KBM-7 (cell line): Measurements from ENCODE around the gene ELF3.
"Not testable (repeated sequence)": the region's sequence is repeated elsewhere in the genome, so short reads cannot be mapped to it uniquely, and the experiment has no call there.

Source experiments
- DNase-seq: peaks from one replicate; pipeline ENCODE4 v3.0.0-alpha.2; 2015
- in situ Hi-C: fragments of 300-500 bp; cut with MboI; formaldehyde crosslinking; loops from 2 replicates; pipeline ENCODE4 v1.14.3; 2020; ENCODE audit warnings: low sequenced_read_pairs, low pct_unique_long_range_greater_than_20kb, mixed read lengths

Gene ELF3

DNA sequence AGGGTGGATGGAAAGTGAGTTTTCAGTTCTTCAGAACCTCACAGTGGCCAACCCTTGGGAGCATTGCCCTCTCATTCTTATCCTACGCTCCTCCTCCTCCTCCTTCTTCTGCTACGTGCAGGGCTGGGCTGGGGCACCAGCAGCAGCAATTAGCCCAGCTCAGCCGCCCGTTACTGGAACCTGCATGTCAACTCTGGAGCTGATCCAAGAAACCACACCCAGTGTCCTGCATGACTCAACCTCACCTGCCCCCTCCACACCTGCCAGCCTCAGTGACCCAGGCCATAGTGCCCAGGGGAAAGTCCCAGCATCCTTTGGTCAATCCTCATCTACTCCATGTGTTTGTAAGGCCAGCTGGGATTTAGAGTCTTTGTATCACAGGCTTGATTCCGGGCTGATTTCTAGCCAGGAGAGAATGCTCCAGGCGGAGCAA lies 12.6 kb downstream of the ELF3 start:
- in situ Hi-C loops: no loop called here
- no peak for DNase-seq

GRCh38 chr1:202029171-202029665 lies 18.8 kb downstream of the ELF3 start:
- in situ Hi-C loops: no loop called here
- no peak for DNase-seq

GRCh38 chr1:202029727-202030126 lies 19.3 kb downstream of the ELF3 start:
- no peak for DNase-seq
- in situ Hi-C loops: no loop called here

- in situ Hi-C loops: no loop called here
Measured at GRCh38 chr1:202031796-202032195, 21.4 kb downstream of the ELF3 start.

DNA sequence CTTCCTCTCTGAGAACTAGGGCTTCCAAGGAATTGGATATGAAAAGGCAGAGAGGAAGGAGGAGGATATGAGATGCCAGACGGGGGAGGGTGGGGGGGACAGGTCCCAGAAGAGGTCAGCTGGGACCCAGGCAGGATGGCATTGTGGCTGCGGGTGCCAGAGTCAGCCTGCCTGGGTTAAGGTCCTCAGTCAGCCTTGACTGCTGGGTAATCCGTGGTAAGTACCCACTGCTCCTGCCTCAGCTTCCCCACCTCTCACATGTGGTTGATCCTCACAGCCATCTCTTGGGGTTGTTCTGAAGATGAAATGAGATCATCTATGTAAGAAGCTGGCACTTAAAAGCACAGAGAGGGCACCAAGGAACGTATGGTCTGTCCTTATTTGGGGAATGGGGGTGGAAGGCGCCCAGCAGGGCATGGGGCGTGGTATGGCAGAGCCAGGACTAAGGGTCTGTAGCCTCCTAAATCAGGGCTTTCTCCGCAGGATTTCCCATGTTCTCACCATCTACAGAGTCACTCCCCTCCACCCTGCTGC lies 23.8 kb downstream of the ELF3 start:
- in situ Hi-C loops: no loop called here
- DNase-seq: no peak

More at GRCh38 chr1:202031796-202032195, 21.4 kb downstream of the ELF3 start:
- DNase-seq: no peak

DNA sequence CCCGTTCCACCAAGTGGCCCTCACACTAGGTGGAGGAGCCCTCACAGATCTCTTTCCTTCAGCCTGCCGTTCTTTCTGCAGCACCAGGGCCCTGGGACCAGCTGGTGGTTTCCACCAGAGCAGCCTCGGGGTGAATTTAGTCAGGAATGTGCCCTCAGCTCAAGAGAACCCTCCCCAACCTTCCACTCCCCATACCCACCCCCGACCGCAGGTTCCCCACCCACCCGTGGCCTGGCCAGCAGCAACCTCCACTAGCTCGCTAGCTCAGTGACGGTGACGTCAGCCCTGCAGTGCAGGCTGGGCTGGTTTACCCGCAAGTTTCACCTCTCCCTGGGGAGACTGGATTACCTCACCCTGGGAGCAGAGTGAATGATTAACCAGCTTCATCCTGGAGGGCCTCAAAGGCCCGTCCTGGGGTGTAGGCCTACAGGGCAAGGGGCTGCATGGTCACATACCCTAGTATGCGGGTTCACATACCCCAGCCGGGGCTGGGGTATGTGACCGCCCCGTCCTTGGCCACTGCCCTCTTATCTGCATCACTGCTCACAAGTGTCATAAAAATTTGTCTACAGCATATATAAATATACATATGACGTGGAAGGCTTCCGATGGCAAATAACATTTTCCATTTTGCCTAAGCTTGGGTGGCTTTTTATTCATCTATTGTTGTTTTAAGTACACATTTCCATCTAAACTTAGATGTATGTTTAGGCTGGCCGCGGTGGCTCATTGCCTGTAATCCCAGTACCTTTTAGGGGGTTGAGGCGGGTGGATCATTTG lies 24.5 kb downstream of the ELF3 start:
- DNase-seq: no peak
- in situ Hi-C loops: no loop called here

DNA sequence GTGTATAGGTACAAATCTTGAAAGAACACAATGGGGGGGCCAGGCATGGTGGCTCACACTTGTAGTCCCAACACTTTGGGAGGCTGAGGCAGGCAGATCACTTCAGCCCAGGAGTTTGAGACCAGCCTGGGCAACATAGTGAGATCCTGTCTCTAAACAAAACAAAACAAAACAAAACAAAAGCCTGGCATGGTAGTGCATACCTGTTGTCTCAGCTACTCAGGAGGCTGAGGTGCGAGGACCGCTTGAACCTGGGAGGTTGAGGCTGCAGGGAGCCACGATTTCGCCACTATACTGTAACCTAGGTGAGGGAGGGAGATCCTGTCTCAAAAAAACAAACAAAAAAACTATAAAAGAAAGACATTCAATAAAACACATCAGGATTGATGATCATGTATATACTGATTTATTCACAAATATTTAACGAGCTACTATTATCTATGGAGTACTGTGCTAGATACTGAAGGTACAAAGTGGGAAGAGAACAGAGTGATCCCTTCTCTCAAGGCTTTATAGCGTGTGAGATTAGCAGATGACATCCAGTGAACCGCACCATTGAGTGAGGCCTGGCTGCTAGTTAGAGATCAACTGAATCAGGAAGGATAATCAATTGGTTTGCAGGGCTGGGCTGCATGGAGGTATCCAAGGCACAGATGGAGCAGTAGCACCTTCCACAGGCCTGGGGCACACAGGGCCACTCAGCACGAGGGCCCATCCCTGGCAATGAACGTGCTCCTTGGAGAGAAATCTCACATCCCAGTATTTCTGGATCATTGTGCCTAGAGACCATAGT lies 26.4 kb downstream of the ELF3 start:
- DNase-seq: no peak
- in situ Hi-C loops: no loop called here

DNA sequence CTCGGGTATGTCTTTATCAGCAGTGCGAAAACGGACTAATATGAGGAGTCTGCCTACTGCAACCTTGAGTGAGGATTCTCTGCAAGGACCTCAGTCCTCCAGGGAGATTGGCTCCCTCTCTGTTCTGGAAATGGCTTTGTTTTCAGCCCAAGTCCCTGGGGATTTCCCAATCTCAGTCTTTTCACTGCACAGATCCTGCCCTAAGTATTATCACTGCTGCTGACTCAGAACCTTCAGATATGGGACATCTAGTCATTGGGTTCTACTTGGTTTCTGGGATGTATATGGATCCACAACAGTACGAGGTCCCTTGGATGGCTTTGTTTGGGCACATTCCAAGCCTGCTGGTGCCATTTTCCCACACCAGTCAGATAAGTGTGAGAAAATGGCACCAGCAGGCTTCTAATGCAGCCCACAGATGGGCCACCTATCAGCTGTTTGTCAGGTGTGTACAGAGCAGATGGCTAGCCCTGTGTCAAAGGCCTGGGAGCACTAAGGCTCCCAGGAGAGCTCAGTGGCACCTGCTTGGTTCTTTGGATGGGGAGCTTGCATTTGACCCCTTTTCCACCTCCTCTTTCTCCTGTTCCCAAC lies 27.4 kb downstream of the ELF3 start:
- DNase-seq: no peak
- in situ Hi-C loops: no loop called here

- no peak for DNase-seq
- in situ Hi-C loops: no loop called here
Measured at GRCh38 chr1:202038688-202039346, 28.4 kb downstream of the ELF3 start.

GRCh38 chr1:202045705-202046104 lies 35.3 kb downstream of the ELF3 start:
- in situ Hi-C loops: no loop called here
- no peak for DNase-seq

- no peak for DNase-seq
- in situ Hi-C loops: no loop called here
Measured at GRCh38 chr1:202046227-202046626, 35.8 kb downstream of the ELF3 start.

- DNase-seq: no peak
- in situ Hi-C loops: no loop called here
Measured at GRCh38 chr1:202046748-202047708, 36.6 kb downstream of the ELF3 start.

- in situ Hi-C loops: no loop called here
- DNase-seq: no peak
Measured at GRCh38 chr1:202047977-202048376, 37.6 kb downstream of the ELF3 start.

DNA sequence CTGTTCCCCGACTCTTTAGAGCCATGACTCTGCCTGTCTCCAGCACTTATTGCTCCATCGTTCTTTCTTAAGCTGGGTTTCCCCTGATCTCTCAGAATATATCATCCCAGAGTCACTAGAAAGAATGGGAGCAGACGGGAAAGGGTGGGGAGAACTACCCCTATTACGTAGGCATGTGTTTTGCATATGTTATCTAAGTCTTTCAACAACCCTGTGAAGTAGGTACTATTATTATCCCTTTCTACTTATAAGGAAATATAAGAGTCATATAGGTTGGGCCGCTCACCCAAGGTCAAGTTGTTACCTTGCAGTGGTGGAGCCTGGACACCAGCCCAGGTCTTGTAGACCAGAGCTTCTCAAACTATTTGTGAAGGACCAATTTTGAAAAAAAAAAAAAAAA lies 38.7 kb downstream of the ELF3 start:
- in situ Hi-C loops: no loop called here
- DNase-seq: no peak

DNA sequence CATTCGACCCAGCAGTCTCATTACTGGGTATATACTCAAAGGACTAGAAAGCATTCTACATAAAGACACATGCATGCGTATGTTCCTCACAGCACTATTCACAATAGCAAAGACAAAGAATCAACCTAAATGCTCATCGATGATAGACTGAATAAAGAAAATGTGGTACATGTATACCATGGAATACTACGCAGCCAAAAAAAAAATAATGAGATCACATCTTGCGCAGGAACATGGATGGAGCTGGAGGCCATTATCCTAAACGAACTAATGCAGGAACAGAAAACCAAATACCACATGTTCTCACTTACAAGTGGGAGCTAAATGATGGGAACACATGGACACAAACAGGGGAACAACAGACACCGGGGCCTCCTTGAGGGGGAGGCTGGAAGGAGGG lies 43.7 kb downstream of the ELF3 start:
- in situ Hi-C loops: no loop called here
- no peak for DNase-seq

DNA sequence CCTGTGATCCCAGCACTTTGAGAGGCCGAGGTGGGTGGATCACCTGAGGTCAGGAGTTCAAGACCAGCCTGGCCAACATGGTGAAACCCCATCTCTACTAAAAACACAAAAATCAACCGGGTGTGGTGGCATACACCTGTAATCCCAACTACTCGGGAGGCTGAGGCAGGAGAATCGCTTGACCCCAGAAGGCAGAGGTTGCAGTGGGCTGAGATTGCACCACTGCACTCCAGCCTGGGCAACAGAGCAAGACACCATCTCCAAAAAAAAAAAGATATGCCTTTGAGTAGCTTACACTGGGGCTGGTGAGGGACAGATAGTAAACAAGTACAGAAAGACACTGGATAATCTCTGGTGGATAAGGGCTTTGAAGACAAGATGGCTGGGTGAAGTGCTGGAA lies 44.3 kb downstream of the ELF3 start:
- DNase-seq, in situ Hi-C loops: not testable (repeated sequence)

DNA sequence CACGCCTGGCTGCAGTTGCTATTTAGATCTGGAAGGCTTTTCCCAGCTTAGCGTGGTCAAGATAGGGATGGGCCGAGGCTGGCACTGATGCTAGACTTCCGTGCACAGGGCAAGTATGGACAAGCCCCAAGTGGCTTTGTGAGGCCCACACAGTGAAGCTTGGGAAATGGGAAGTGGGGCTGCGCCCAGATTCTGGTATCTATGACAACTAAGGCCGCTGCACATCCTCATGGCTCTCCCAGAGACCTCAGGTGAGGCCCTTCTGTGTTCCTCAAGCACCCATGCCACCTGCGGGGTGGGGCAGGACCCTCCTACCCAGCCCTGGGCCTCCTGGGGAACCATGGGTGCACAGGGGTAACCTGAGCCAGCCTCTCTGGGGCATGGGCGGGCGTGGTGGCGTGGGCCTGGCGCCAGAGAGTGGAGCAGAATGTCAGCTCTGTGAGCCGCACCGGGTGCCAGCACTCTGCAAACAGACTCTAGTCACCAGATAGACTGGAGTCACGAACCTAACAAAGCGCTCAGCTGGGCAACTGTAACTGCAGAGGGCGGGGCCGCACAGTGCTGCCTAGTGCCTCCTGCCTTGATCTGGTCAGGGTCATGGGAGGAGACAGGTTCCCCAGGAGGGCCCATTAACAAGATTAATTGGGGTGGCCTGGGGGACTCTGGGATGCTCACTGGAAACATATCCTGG lies 46.4 kb downstream of the ELF3 start:
- in situ Hi-C loops: no loop called here
- peak; percentile 11 for DNase-seq

DNA sequence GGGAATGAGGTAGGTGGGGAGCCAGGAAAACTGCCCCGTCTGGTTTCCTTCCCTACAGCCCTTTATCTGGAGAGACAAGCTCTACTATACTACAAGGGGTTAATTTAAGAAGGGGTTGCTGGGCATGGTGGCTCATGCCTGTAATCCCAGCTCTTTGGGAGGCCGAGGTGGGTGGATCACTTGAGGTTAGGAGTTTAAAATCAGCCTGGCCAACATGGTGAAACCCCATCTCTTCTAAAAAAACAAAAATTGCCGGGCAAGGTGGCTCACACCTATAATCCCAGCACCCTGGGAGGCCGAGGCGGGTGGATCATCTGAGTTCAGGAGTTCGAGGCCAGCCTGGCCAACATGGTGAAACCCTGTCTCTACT lies 46.9 kb downstream of the ELF3 start:
- DNase-seq, in situ Hi-C loops: not testable (repeated sequence)
